ENCODE results near the gene NAV2.

The NAV2 gene

GRCh38 chr11:19769820-19770219, 57.2 kb downstream of the NAV2 start:
- no peak for TF ChIP-seq CTCF (IDR thresholded peaks at IDR 0.05; ENCODE audit: low read depth, low read length, missing control alignments)
- peak; percentile 84 for DNase-seq (ENCODE audit: low read depth)
- in situ Hi-C loops (cut with HindIII; ENCODE audit: low sequenced_read_pairs) = no loop called here
- no peak overlapping the region for H3K4me3 ChIP-seq (ENCODE audit: low read depth, low read length)

- H3K4me3 ChIP-seq (ENCODE audit: low read depth, low read length) = no peak overlapping the region
- TF ChIP-seq CTCF (IDR thresholded peaks at IDR 0.05; ENCODE audit: low read depth, low read length, missing control alignments) = no peak
- DNase-seq (ENCODE audit: low read depth) = no peak
- in situ Hi-C loops (cut with HindIII; ENCODE audit: low sequenced_read_pairs) = no loop called here
Observed at GRCh38 chr11:19770277-19770676, 57.6 kb downstream of the NAV2 start.

DNA sequence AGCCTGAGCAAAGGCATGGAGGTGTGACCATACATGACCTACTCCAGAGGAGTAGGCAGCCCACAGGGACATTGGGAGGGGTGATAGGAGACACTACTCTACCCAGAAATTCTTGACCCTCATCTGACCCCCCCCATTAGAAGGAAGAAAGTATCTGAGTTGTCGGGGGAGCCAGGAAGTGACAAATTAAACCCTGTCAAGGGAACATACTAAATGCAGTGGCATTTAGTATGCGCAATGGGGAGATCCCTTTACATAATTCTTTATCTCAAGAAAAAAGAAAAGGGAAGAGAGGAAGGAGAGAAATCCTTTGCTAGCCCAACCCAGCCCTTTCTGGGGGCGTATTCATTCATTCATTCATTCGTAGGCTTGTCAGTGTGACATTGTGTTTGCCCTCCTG, 58.8 kb downstream of the NAV2 start:
- DNase-seq (ENCODE audit: low read depth) = no peak
- no peak overlapping the region for H3K4me3 ChIP-seq (ENCODE audit: low read depth, low read length)
- TF ChIP-seq CTCF (IDR thresholded peaks at IDR 0.05; ENCODE audit: low read depth, low read length, missing control alignments) = no peak
- in situ Hi-C loops (cut with HindIII; ENCODE audit: low sequenced_read_pairs) = no loop called here

- in situ Hi-C loops (cut with HindIII; ENCODE audit: low sequenced_read_pairs) = no loop called here
Observed at GRCh38 chr11:19772480-19772879, 59.8 kb downstream of the NAV2 start.

GRCh38 chr11:19774329-19774728, 61.7 kb downstream of the NAV2 start:
- no peak for DNase-seq (ENCODE audit: low read depth)
- in situ Hi-C loops (cut with HindIII; ENCODE audit: low sequenced_read_pairs) = no loop called here
- TF ChIP-seq CTCF (IDR thresholded peaks at IDR 0.05; ENCODE audit: low read depth, low read length, missing control alignments) = no peak
- H3K4me3 ChIP-seq (ENCODE audit: low read depth, low read length) = no peak overlapping the region

More at GRCh38 chr11:19772480-19772879, 59.8 kb downstream of the NAV2 start:
- TF ChIP-seq CTCF (IDR thresholded peaks at IDR 0.05; ENCODE audit: low read depth, low read length, missing control alignments) = no peak
- DNase-seq (ENCODE audit: low read depth) = no peak
- no peak overlapping the region for H3K4me3 ChIP-seq (ENCODE audit: low read depth, low read length)

DNA sequence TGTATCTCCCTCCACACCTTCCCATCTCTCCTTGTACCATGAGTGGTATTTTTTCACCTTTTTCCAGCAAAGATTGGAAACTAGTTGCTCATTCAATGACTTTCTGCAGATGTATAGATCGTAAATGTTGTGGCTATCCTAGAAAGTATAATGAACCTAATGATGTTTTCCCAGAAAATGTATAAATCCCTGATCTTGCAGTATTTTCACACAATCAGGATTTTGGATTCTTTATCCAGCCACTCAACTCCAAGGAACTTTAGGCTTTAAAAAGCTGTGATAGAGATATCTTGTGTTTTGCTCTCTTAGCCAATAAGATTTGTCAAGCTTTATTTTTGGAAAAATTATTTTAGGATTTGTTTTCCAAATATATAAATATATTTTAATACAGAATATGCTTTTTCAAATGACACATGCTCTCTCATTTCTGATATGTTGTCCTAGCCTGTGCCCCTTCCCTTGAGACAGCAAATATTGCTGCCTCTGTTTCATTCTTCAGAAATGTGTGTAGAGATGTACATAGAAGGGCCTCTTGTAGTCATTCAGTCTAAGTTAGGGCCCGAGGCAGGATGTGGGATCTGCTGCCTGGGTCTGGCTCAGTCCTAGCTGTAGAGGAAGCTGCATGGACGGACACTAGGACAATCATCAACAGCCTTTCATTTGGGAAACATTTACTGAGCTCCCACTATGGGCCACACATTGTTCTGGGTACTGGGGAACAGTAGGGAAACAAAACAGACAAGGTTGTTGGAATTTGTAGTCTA, 62.4 kb downstream of the NAV2 start:
- TF ChIP-seq CTCF (IDR thresholded peaks at IDR 0.05; ENCODE audit: low read depth, low read length, missing control alignments) = no peak
- in situ Hi-C loops (cut with HindIII; ENCODE audit: low sequenced_read_pairs) = no loop called here
- no peak overlapping the region for H3K4me3 ChIP-seq (ENCODE audit: low read depth, low read length)
- no peak for DNase-seq (ENCODE audit: low read depth)

All from astrocyte of the cerebellum (primary cell).